SU-DHL-6 (cell line): ENCODE measurements around the gene C6orf47.

Experiments used
- H2AFZ ChIP-seq: fragments of 200-600 bp; sonication (generic); 2 replicates; pipeline ENCODE4 v1.6.1; 2014; ENCODE audit warnings: low read depth, mild to moderate bottlenecking, moderate library complexity, mixed read lengths, antibody characterized with exemption, low read length; ENCODE audit not compliant: severe bottlenecking
- H3F3A ChIP-seq: fragments of 200-600 bp; shearing (Covaris generic); 2 replicates; pipeline ENCODE4 v1.6.0; 2016; ENCODE audit warnings: antibody characterized with exemption, mild to moderate bottlenecking; ENCODE audit not compliant: insufficient read depth
- H3K27ac ChIP-seq: fragments of 200-600 bp; sonication (generic); 2 replicates; pipeline ENCODE4 v1.5.1; 2016; ENCODE audit warnings: low read depth, mild to moderate bottlenecking, low read length, moderate library complexity, mixed read lengths
- H3K27me3 ChIP-seq: fragments of 200-600 bp; sonication (generic), shearing (Covaris generic); 2 replicates; pipeline ENCODE4 v1.6.0; 2014; ENCODE audit warnings: mild to moderate bottlenecking, low read length
- H3K36me3 ChIP-seq: fragments of 200-600 bp; sonication (generic); 2 replicates; pipeline ENCODE4 v1.6.1; 2014; ENCODE audit warnings: mild to moderate bottlenecking, low read length, mixed read lengths
- H3K4me2 ChIP-seq: fragments of 300-600, 200-600 bp; shearing (Covaris generic), sonication (generic); 2 replicates; pipeline ENCODE4 v1.6.0; 2014; ENCODE audit warnings: low read length, low read depth, mild to moderate bottlenecking; ENCODE audit not compliant: poor library complexity, severe bottlenecking
- H3K4me3 ChIP-seq: fragments of 200-600 bp; sonication (generic); 2 replicates; pipeline ENCODE4 v1.5.1; 2014; ENCODE audit warnings: antibody characterized with exemption, low read length, mild to moderate bottlenecking, mixed read lengths; ENCODE audit not compliant: insufficient read depth, poor library complexity, severe bottlenecking
- H3K79me2 ChIP-seq: fragments of 200-600 bp; sonication (generic); 2 replicates; pipeline ENCODE4 v1.6.1; 2014; ENCODE audit warnings: mild to moderate bottlenecking, low read length, moderate library complexity; ENCODE audit not compliant: insufficient read depth
- H3K9ac ChIP-seq: fragments of 200-600 bp; sonication (generic); 2 replicates; pipeline ENCODE4 v1.7.0; 2014; ENCODE audit warnings: mild to moderate bottlenecking, low read length
- H3K9me2 ChIP-seq: fragments of 200-600 bp; sonication (generic); replicated peaks from 2 replicates; pipeline ENCODE4 v1.6.1; 2014; ENCODE audit warnings: low read length; ENCODE audit not compliant: insufficient read depth
- H3K9me3 ChIP-seq: fragments of 200-600 bp; sonication (generic); 2 replicates; pipeline ENCODE4 v1.6.1; 2014; ENCODE audit warnings: low read length, mixed read lengths; ENCODE audit not compliant: insufficient read depth
- H4K20me1 ChIP-seq: fragments of 200-600 bp; sonication (generic); 2 replicates; pipeline ENCODE4 v1.6.1; 2014; ENCODE audit warnings: low read depth, mild to moderate bottlenecking, antibody characterized with exemption, low read length, moderate library complexity, mixed read lengths
- EZH2phosphoT487 ChIP-seq: fragments of 200-600 bp; sonication (generic), shearing (Covaris generic); conservative IDR thresholded peaks from 2 replicates; pipeline ENCODE4 v1.6.1; 2018; ENCODE audit warnings: mild to moderate bottlenecking, antibody characterized with exemption, low read length, moderate library complexity, mixed read lengths
- TF ChIP-seq, protein P1 (sequence below): fragments of 200-600 bp; sonication (generic); IDR thresholded peaks from one replicate; pipeline ENCODE4 v1.5.1; 2017; ENCODE audit warnings: antibody characterized with exemption, mild to moderate bottlenecking, low read length, moderate library complexity; ENCODE audit not compliant: insufficient read depth, poor library complexity, severe bottlenecking

The C6orf47 gene

DNA sequence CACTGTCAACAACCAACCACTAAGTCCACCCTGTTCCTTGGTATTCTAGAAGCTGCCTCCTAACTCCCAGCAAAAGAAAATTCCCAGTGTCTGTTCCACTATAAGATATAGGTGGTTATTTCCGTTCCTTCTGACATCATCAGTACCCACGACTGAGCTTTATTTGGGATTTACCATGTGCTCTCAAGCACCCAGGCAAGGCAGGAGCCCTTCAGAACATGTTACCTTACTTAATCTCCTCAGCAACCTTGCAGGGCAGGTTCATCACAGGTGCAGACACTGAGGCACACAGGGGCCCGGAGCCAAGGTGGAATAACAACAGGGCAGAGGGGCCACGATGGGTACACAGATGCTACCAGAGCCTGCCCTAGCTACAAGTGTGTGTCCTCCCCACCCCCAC lies 31.8 kb upstream of the C6orf47 start:
- H3K4me3 ChIP-seq: no peak overlapping the region
- H3K9ac ChIP-seq: no peak overlapping the region
- no peaks in the 10 kb centered on the region for H3K27me3 ChIP-seq
- no peak overlapping the region for H2AFZ ChIP-seq
- peaks cover 5% of the 10 kb centered on the region; the same call in 1 of the 2 replicates for H3K36me3 ChIP-seq
- no peaks in the 10 kb centered on the region for H3K79me2 ChIP-seq
- no peak overlapping the region for H3K4me2 ChIP-seq
- H3F3A ChIP-seq: no peaks in the 10 kb centered on the region
- H3K9me3 ChIP-seq: no peaks in the 10 kb centered on the region
- H4K20me1 ChIP-seq: no peaks in the 10 kb centered on the region
- H3K27ac ChIP-seq: no peak overlapping the region
- TF ChIP-seq, protein P1, sequence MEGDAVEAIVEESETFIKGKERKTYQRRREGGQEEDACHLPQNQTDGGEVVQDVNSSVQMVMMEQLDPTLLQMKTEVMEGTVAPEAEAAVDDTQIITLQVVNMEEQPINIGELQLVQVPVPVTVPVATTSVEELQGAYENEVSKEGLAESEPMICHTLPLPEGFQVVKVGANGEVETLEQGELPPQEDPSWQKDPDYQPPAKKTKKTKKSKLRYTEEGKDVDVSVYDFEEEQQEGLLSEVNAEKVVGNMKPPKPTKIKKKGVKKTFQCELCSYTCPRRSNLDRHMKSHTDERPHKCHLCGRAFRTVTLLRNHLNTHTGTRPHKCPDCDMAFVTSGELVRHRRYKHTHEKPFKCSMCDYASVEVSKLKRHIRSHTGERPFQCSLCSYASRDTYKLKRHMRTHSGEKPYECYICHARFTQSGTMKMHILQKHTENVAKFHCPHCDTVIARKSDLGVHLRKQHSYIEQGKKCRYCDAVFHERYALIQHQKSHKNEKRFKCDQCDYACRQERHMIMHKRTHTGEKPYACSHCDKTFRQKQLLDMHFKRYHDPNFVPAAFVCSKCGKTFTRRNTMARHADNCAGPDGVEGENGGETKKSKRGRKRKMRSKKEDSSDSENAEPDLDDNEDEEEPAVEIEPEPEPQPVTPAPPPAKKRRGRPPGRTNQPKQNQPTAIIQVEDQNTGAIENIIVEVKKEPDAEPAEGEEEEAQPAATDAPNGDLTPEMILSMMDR: no peak
- TF ChIP-seq EZH2phosphoT487: no peak
- H3K9me2 ChIP-seq: no peaks in the 10 kb centered on the region

DNA sequence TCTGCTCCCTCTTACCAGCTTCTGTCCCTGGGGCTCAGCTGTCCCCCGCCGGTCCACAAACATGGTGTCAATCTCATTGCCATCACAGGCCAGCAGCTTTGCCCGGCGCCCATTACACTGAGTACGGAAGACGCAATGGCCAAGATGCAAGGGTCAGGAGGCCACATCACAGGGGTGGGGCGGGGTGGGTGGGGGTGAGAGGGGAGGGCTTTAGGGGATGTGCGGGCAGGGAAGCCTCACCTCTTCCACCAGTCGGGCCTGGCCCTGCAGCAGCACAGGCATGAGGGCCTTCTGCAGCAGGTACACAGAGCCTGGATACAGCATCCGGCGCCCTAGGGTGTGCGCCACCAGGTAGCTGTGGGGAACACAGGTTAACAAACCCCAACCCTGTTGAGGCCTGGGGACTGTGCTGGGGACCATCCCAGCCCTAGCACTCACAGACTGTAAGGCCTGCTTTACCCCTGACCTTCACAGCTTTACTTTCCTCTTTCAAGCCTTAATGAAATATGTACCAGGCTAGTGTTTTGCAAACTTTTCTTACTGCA lies 31.1 kb upstream of the C6orf47 start:
- peaks cover 5% of the 10 kb centered on the region; the same call in 1 of the 2 replicates for H3K36me3 ChIP-seq
- H3K9me3 ChIP-seq: no peaks in the 10 kb centered on the region
- no peak overlapping the region for H3K9ac ChIP-seq
- H3K4me3 ChIP-seq: no peak overlapping the region
- no peak overlapping the region for H2AFZ ChIP-seq
- TF ChIP-seq, protein P1: no peak
- no peak for TF ChIP-seq EZH2phosphoT487
- H3K27me3 ChIP-seq: no peaks in the 10 kb centered on the region
- H3K9me2 ChIP-seq: no peaks in the 10 kb centered on the region
- H3F3A ChIP-seq: no peaks in the 10 kb centered on the region
- H3K79me2 ChIP-seq: no peaks in the 10 kb centered on the region
- H3K4me2 ChIP-seq: no peak overlapping the region
- no peaks in the 10 kb centered on the region for H4K20me1 ChIP-seq
- no peak overlapping the region for H3K27ac ChIP-seq

DNA sequence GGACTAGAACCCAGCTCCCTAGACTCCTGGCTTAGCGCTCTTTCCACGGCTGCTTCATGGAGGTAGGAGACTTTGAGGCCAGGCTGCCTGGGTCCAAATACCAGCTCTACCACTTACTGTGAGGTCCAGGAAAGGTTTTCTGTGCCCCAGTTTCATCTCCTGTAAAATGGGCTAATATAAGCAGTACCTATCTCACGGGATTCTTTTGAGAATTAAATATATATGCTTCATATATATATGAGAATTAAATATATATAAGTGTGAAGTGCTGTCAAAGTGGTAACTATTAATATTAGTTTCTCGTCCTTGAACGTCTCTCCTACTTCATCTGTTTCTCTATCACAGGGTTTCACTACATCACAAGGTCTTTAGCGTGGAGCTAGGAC lies 30.5 kb upstream of the C6orf47 start:
- H4K20me1 ChIP-seq: no peaks in the 10 kb centered on the region
- H3F3A ChIP-seq: no peaks in the 10 kb centered on the region
- H3K9ac ChIP-seq: no peak overlapping the region
- no peak overlapping the region for H3K4me2 ChIP-seq
- H3K27me3 ChIP-seq: no peaks in the 10 kb centered on the region
- no peak overlapping the region for H3K4me3 ChIP-seq
- H3K36me3 ChIP-seq: peaks cover 5% of the 10 kb centered on the region; the same call in 1 of the 2 replicates
- no peaks in the 10 kb centered on the region for H3K9me2 ChIP-seq
- no peak overlapping the region for H3K27ac ChIP-seq
- TF ChIP-seq, protein P1: no peak
- no peak for TF ChIP-seq EZH2phosphoT487
- no peaks in the 10 kb centered on the region for H3K79me2 ChIP-seq
- H2AFZ ChIP-seq: no peak overlapping the region
- no peaks in the 10 kb centered on the region for H3K9me3 ChIP-seq
